Measurements from ENCODE around the gene EHD2.

GRCh38 chr19:47766359-47766620 is 53.1 kb downstream of the EHD2 start:
- no peak for TF ChIP-seq ZNF510 (CRISPR knock-in tag; IDR thresholded peaks at IDR 0.05; ENCODE audit: low read depth)
- no peak for TF ChIP-seq ISX (CRISPR knock-in tag; conservative IDR thresholded peaks at IDR 0.05)
- no peak for TF ChIP-seq MTA3 (CRISPR knock-in tag; IDR thresholded peaks at IDR 0.05)

Data from HepG2 (cell line).